Fibroblast of lung (primary cell): ENCODE results near the gene SPON1. TPM values are rescaled to one million over a fixed set of nuclear protein-coding genes. Genes with fewer than 3 reads are reported as not detected.

Experiments
- DNase-seq, 2 donors: peaks; one replicate each; pipeline versions ENCODE4 v3.0.0 to v3.0.0-alpha.2; 2010; ENCODE audit warnings: low read depth in 2 of 2
- H2AFZ ChIP-seq: 2 replicates; pipeline ENCODE4 v1.5.1; 2012; ENCODE audit warnings: low read length, control low read depth, inconsistent platforms
- H3K27ac ChIP-seq: 2 replicates; pipeline ENCODE4 v1.5.1; 2011; ENCODE audit warnings: low read length, control low read depth; ENCODE audit not compliant: insufficient read depth
- H3K27me3 ChIP-seq: 2 replicates; pipeline ENCODE4 v1.5.1; 2011; ENCODE audit warnings: mild to moderate bottlenecking, low read length; ENCODE audit not compliant: control insufficient read depth, insufficient read depth
- H3K36me3 ChIP-seq: 2 replicates; pipeline ENCODE4 v1.5.1; 2011; ENCODE audit warnings: low read length; ENCODE audit not compliant: control insufficient read depth, insufficient read depth
- H3K4me1 ChIP-seq: 2 replicates; pipeline ENCODE4 v1.5.1; 2011; ENCODE audit warnings: low read length; ENCODE audit not compliant: control insufficient read depth, insufficient read depth; ENCODE audit errors: extremely low read depth
- H3K4me2 ChIP-seq: 2 replicates; pipeline ENCODE4 v1.5.1; 2011; ENCODE audit warnings: low read length, control low read depth; ENCODE audit not compliant: insufficient read depth; ENCODE audit errors: extremely low read depth
- H3K4me3 ChIP-seq, 4 experiments: fragments of 200-600 bp in 1 of 4; sonication (generic) in 1 of 4; replicated peaks in 1 of 4; 2 replicates each; pipeline ENCODE4 v1.5.1; 2011 to 2016; ENCODE audit warnings: low read length in 4 of 4, low read depth in 3 of 4, mild to moderate bottlenecking in 3 of 4, control low read depth in 2 of 4, inconsistent platforms in 1 of 4, mixed read lengths in 1 of 4; ENCODE audit not compliant: insufficient read depth in 1 of 4; ENCODE audit errors: control extremely low read depth in 1 of 4
- H3K79me2 ChIP-seq: 2 replicates; pipeline ENCODE4 v1.5.1; 2012; ENCODE audit warnings: mild to moderate bottlenecking, low read length, inconsistent platforms; ENCODE audit not compliant: control insufficient read depth, insufficient read depth
- H3K9ac ChIP-seq: 2 replicates; pipeline ENCODE4 v1.5.1; 2011; ENCODE audit warnings: mild to moderate bottlenecking, low read length, control low read depth; ENCODE audit not compliant: insufficient read depth
- H3K9me3 ChIP-seq: 2 replicates; pipeline ENCODE4 v1.5.1; 2012; ENCODE audit warnings: low read depth, low read length; ENCODE audit not compliant: control insufficient read depth, insufficient read depth
- H4K20me1 ChIP-seq: 2 replicates; pipeline ENCODE4 v1.5.1; 2011; ENCODE audit warnings: low read length; ENCODE audit not compliant: control insufficient read depth, insufficient read depth; ENCODE audit errors: extremely low read depth
- EZH2 ChIP-seq: IDR thresholded peaks from 2 replicates; pipeline ENCODE4 v1.5.1; 2012; ENCODE audit warnings: low read length, control low read depth, mild to moderate bottlenecking; ENCODE audit errors: missing control alignments
- polyA plus RNA-seq, 2 donors: library from polyadenylated mRNA; depleted of rRNA in 1 of 2; stranded (reverse) in 1 of 2; unstranded in 1 of 2; fragments of >200 nt; gene quantifications; 2 replicates each; pipeline ENCODE4 v1.2.1, GENCODE V29; 2011 to 2012; ENCODE audit warnings: missing spikeins in 1 of 2
- total RNA-seq: library from RNA; depleted of rRNA; stranded (reverse); fragments of >200 nt; gene quantifications from 2 replicates; pipeline ENCODE4 v1.2.1, GENCODE V29; 2014
- TF ChIP-seq, protein P1 (sequence below), 2 donors: IDR thresholded peaks in 1 of 2; conservative IDR thresholded peaks in 1 of 2; 1 replicate in 1 of 2; 2 replicates in 1 of 2; pipeline ENCODE4 v1.5.1; 2011 to 2012; ENCODE audit warnings: low read length in 2 of 2, control low read depth in 1 of 2, inconsistent platforms in 1 of 2, low read depth in 1 of 2, mild to moderate bottlenecking in 1 of 2

Gene SPON1
- total and polyA plus RNA-seq, 2 donors (not counting 1 experiment from before 2014, with no cell fraction given), result 0.45 to 3.5 TPM

DNA sequence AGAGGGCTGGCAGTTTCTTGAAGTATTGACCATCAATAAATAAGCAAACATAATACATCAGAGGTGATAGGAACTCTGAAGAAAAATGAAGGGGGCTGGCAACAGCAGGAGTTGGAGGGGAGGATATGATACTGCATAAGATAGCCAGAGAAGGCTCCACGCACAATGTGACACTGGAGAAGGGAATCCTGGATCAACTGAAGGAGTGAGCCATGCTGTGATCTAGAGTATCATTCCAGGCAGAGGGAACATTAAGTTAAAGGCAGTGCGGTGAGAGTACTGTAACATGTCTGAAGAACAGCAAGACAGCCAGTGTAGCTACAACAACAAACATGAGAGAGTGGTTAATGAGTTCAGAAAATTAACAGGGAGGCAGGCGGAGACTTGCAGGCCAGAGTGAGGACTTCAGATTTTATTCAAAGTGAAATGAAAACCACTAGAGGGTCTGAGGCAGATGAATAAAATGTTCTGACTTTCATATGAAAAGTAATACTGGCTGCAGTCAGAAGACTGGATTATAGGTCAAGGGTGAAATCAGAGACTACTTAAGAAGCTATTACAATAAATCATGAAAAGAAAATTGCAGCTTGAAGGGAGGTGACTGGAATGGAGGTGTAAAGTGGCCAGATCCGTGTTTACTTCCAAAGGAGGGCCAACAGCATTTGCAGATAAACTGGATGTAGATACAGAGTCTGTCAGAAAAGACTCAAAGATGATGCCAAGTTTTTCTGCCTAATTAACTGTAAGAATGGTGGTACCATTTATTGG lies 347.1 kb downstream of the SPON1 start:
- H4K20me1 ChIP-seq, result peaks cover 17% of the 10 kb centered on the region
- H3K27me3 ChIP-seq, result no peaks in the 10 kb centered on the region
- no peak for DNase-seq
- H3K79me2 ChIP-seq, result peaks cover 92% of the 10 kb centered on the region
- no peak overlapping the region for H2AFZ ChIP-seq
- H3K4me3 ChIP-seq, result no peak overlapping the region
- H3K9ac ChIP-seq, result no peak overlapping the region
- H3K4me1 ChIP-seq, result peaks cover 10% of the 10 kb centered on the region
- H3K27ac ChIP-seq, result no peak overlapping the region
- H3K9me3 ChIP-seq, result no peaks in the 10 kb centered on the region
- H3K4me2 ChIP-seq, result no peak overlapping the region
- no peaks in the 10 kb centered on the region for H3K36me3 ChIP-seq
- TF ChIP-seq, protein P1, sequence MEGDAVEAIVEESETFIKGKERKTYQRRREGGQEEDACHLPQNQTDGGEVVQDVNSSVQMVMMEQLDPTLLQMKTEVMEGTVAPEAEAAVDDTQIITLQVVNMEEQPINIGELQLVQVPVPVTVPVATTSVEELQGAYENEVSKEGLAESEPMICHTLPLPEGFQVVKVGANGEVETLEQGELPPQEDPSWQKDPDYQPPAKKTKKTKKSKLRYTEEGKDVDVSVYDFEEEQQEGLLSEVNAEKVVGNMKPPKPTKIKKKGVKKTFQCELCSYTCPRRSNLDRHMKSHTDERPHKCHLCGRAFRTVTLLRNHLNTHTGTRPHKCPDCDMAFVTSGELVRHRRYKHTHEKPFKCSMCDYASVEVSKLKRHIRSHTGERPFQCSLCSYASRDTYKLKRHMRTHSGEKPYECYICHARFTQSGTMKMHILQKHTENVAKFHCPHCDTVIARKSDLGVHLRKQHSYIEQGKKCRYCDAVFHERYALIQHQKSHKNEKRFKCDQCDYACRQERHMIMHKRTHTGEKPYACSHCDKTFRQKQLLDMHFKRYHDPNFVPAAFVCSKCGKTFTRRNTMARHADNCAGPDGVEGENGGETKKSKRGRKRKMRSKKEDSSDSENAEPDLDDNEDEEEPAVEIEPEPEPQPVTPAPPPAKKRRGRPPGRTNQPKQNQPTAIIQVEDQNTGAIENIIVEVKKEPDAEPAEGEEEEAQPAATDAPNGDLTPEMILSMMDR (conservative IDR thresholded peaks at IDR 0.05 in 1 of 2, IDR thresholded peaks at IDR 0.05 in 1 of 2; ENCODE audit: low read depth in 1 of 2, low read length in 2 of 2), result no peak
- no peak for TF ChIP-seq EZH2

DNA sequence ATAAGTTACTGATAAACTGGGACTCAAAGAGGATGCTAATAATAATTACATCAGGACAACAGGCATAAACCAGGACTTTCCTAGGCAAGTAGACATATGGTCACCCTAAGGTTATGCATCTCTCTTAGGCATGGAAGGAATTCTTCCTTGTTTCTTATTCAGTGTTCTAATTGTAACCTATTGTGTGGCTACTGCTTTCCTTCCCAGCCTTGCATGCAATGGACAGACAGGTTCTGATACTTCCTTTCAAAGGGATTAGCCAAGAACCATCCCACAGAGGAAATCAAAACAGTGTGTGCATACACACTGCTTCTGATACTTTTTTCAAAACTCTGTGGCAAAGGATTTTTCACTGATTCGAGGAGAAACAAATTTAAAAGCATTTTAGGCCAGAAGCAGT lies 348.2 kb downstream of the SPON1 start:
- H3K9me3 ChIP-seq, result no peaks in the 10 kb centered on the region
- H2AFZ ChIP-seq, result no peak overlapping the region
- no peaks in the 10 kb centered on the region for H3K36me3 ChIP-seq
- H4K20me1 ChIP-seq, result peaks cover 17% of the 10 kb centered on the region
- H3K4me1 ChIP-seq, result peaks cover 10% of the 10 kb centered on the region
- TF ChIP-seq, protein P1 (conservative IDR thresholded peaks at IDR 0.05 in 1 of 2, IDR thresholded peaks at IDR 0.05 in 1 of 2; ENCODE audit: low read depth in 1 of 2, low read length in 2 of 2), result no peak
- no peak for TF ChIP-seq EZH2
- no peak overlapping the region for H3K9ac ChIP-seq
- peaks cover 89% of the 10 kb centered on the region for H3K79me2 ChIP-seq
- H3K27ac ChIP-seq, result no peak overlapping the region
- no peak overlapping the region for H3K4me3 ChIP-seq
- DNase-seq, result no peak
- H3K27me3 ChIP-seq, result no peaks in the 10 kb centered on the region
- H3K4me2 ChIP-seq, result no peak overlapping the region

- Histone ChIP-seq H3K27ac (peak overlapping the region; percentile 15), H3K4me2 (peak overlapping the region; percentile 40), H3K36me3 (no peaks in the 10 kb centered on the region), H3K79me2 (peaks cover 87% of the 10 kb centered on the region), H3K27me3 (no peaks in the 10 kb centered on the region), H2AFZ (no peak overlapping the region), H3K9ac (no peak overlapping the region), H4K20me1 (peaks cover 15% of the 10 kb centered on the region), H3K9me3 (no peaks in the 10 kb centered on the region), H3K4me1 (peaks cover 10% of the 10 kb centered on the region), H3K4me3 (no peak overlapping the region)
- DNase-seq, result peak; percentile 68 to 72
- TF ChIP-seq, protein P1 (conservative IDR thresholded peaks at IDR 0.05 in 1 of 2, IDR thresholded peaks at IDR 0.05 in 1 of 2; ENCODE audit: low read depth in 1 of 2, low read length in 2 of 2), result no peak
- no peak for TF ChIP-seq EZH2
These were observed 350.4 kb downstream of the SPON1 start for GRCh38 chr11:14312736-14313438.
